GM12878 (cell line): ENCODE data around the gene SYF2. TPM values are rescaled to one million over a fixed set of nuclear protein-coding genes. Genes with fewer than 3 reads are reported as not detected.

Experiments used
- ATAC-seq: fragments of 200-7000 bp; cut with Tn5 transposase; 3 replicates; pipeline ENCODE4 v1.9.1; 2020; ENCODE audit warnings: mild to moderate bottlenecking, moderate library complexity
- BruUV-seq: library from RNA; stranded (reverse); fragments of 400-500 nt; replicated peaks from 2 replicates; lab custom pipeline; 2021; lab: Mats Ljungman, UMichigan
- CTCF ChIA-PET: fragments of 300-600 bp; sonication (Branson Sonifier 250); formaldehyde crosslinking; extraction: SDS; loops from one replicate; lab custom pipeline; 2021; ENCODE audit warnings: inconsistent platforms; lab: Yijun Ruan, JAX
- POLR2A ChIA-PET: fragments of 350-600 bp; formaldehyde crosslinking; extraction: SDS; loops from one replicate; lab custom pipeline; 2021; ENCODE audit warnings: inconsistent platforms; lab: Charles Lee
- RAD21 ChIA-PET: fragments of 300-600 bp; sonication (Branson Sonifier 250); formaldehyde crosslinking; loops from one replicate; lab custom pipeline; 2023; ENCODE audit warnings: antibody characterized with exemption; ENCODE audit not compliant: unreplicated experiment; lab: Charles Lee
- SMC1A ChIA-PET: fragments of 300-600 bp; sonication (Branson Sonifier 250); formaldehyde crosslinking; loops from one replicate; lab custom pipeline; 2023; ENCODE audit not compliant: unreplicated experiment, uncharacterized antibody; lab: Charles Lee
- DNase-seq: peaks from one replicate; pipeline ENCODE4 v3.0.0-alpha.2; 2011; ENCODE audit warnings: low read depth, low spot score
- FAIRE-seq: peaks from 3 replicates; lab custom pipeline; 2011; peaks lifted over from hg19 to GRCh38; lab: Jason Lieb, UNC
- H2AFZ ChIP-seq: 2 replicates; pipeline ENCODE4 v1.6.0; 2011; ENCODE audit warnings: low read depth, low read length, control low read depth; ENCODE audit not compliant: control insufficient read depth
- H3K27ac ChIP-seq: 2 replicates; pipeline ENCODE4 v1.5.1; 2011; ENCODE audit warnings: control low read depth; ENCODE audit not compliant: control insufficient read depth, insufficient read depth
- H3K27me3 ChIP-seq, 2 experiments: replicated peaks in 1 of 2; 2 replicates each; pipeline versions ENCODE4 v1.6.0 to v1.6.1; 2011; ENCODE audit warnings: low read length in 1 of 2; ENCODE audit not compliant: control insufficient read depth in 2 of 2, insufficient read depth in 2 of 2
- H3K36me3 ChIP-seq, 2 experiments: 2 replicates each; pipeline ENCODE4 v1.5.1; 2011; ENCODE audit warnings: low read length in 1 of 2; ENCODE audit not compliant: control insufficient read depth in 2 of 2, insufficient read depth in 2 of 2
- H3K4me1 ChIP-seq: 2 replicates; pipeline ENCODE4 v1.6.1; 2011; ENCODE audit warnings: mild to moderate bottlenecking, low read length, moderate library complexity, mixed read lengths; ENCODE audit not compliant: control insufficient read depth, insufficient read depth
- H3K4me2 ChIP-seq: 2 replicates; pipeline ENCODE4 v1.6.0; 2011; ENCODE audit warnings: control low read depth; ENCODE audit not compliant: control insufficient read depth, insufficient read depth
- H3K4me3 ChIP-seq: fragments of 200-600 bp; sonication (generic); 2 replicates; pipeline ENCODE4 v1.5.1; 2016
- H3K79me2 ChIP-seq: 2 replicates; pipeline ENCODE4 v1.6.0; 2011; ENCODE audit warnings: low read length; ENCODE audit not compliant: control insufficient read depth, insufficient read depth
- H3K9ac ChIP-seq: 2 replicates; pipeline ENCODE4 v1.8.0; 2011; ENCODE audit warnings: low read length, control low read depth, mixed read lengths; ENCODE audit not compliant: control insufficient read depth, insufficient read depth
- H3K9me3 ChIP-seq: replicated peaks from 3 replicates; pipeline ENCODE4 v1.5.1; 2011; ENCODE audit warnings: mild to moderate bottlenecking, low read length; ENCODE audit not compliant: control insufficient read depth, insufficient read depth
- H4K20me1 ChIP-seq: 2 replicates; pipeline ENCODE4 v1.6.0; 2011; ENCODE audit not compliant: control insufficient read depth, insufficient read depth
- ASH2L ChIP-seq: fragments of 300-600, 200-600 bp; sonication (generic); IDR thresholded peaks from 2 replicates; pipeline ENCODE4 v1.6.1; 2017; ENCODE audit warnings: low read depth, mild to moderate bottlenecking, borderline replicate concordance
- ATF7 ChIP-seq: fragments of 450-650 bp; IDR thresholded peaks from 2 replicates; pipeline ENCODE4 v1.6.1; 2016; ENCODE audit warnings: low read depth, mild to moderate bottlenecking
- BACH1 ChIP-seq: fragments of 450-650 bp; IDR thresholded peaks from 2 replicates; pipeline ENCODE4 v1.6.1; 2017; ENCODE audit warnings: mild to moderate bottlenecking, borderline replicate concordance
- BHLHE40 ChIP-seq, 2 experiments: fragments of 450-650 bp in 1 of 2; IDR thresholded peaks; 2 replicates each; pipeline ENCODE4 v1.6.1; 2011 to 2017; ENCODE audit warnings: low read depth in 2 of 2, borderline replicate concordance in 1 of 2, improper control_type of control experiment in 1 of 2, low read length in 1 of 2, mild to moderate bottlenecking in 1 of 2
- CEBPB ChIP-seq, 2 experiments: fragments of 150-350 bp in 1 of 2; IDR thresholded peaks; 2 replicates each; pipeline ENCODE4 v1.6.1; 2012 to 2014; ENCODE audit warnings: low read depth in 2 of 2, low read length in 2 of 2, borderline replicate concordance in 1 of 2, inconsistent platforms in 1 of 2
- CREB1 ChIP-seq: IDR thresholded peaks from 2 replicates; pipeline ENCODE4 v1.6.1; 2012; ENCODE audit warnings: low read depth, mild to moderate bottlenecking, inconsistent platforms
- HDGF ChIP-seq: fragments of 450-650 bp; IDR thresholded peaks from 2 replicates; pipeline ENCODE4 v1.6.1; 2016; ENCODE audit warnings: antibody characterized with exemption
- JUND ChIP-seq: IDR thresholded peaks from 2 replicates; pipeline ENCODE4 v1.6.1; 2012; ENCODE audit warnings: low read depth, mild to moderate bottlenecking, low read length, improper control_type of control experiment, moderate library complexity
- MTA2 ChIP-seq: fragments of 450-650 bp; IDR thresholded peaks from 2 replicates; pipeline ENCODE4 v1.6.1; 2016; ENCODE audit warnings: low read depth, mild to moderate bottlenecking, moderate library complexity
- NBN ChIP-seq: fragments of 450-650 bp; IDR thresholded peaks from 2 replicates; pipeline ENCODE4 v1.6.1; 2016
- NFYB ChIP-seq: IDR thresholded peaks from 2 replicates; pipeline ENCODE4 v1.6.1; 2011; ENCODE audit warnings: low read depth, mild to moderate bottlenecking, low read length, improper control_type of control experiment, moderate library complexity; ENCODE audit not compliant: insufficient read depth
- NR2C1 ChIP-seq: fragments of 450-650 bp; IDR thresholded peaks from 2 replicates; pipeline ENCODE4 v1.6.1; 2017; ENCODE audit warnings: antibody characterized with exemption, mild to moderate bottlenecking, moderate library complexity
- NR2F1 ChIP-seq: fragments of 450-650 bp; conservative IDR thresholded peaks from 2 replicates; pipeline ENCODE4 v1.6.1; 2017; ENCODE audit warnings: mild to moderate bottlenecking
- POLR2AphosphoS5 ChIP-seq: IDR thresholded peaks from 2 replicates; pipeline ENCODE4 v1.6.1; 2011; ENCODE audit warnings: mild to moderate bottlenecking, low read length, inconsistent platforms
- RAD51 ChIP-seq: fragments of 450-650 bp; IDR thresholded peaks from 2 replicates; pipeline ENCODE4 v1.6.1; 2016; ENCODE audit warnings: moderate library complexity, mild to moderate bottlenecking, inconsistent platforms
- SP1 ChIP-seq: IDR thresholded peaks from one replicate; pipeline ENCODE4 v1.6.1; 2011; ENCODE audit warnings: low read depth, low read length
- USF1 ChIP-seq: IDR thresholded peaks from 2 replicates; pipeline ENCODE4 v1.6.1; 2011; ENCODE audit warnings: borderline replicate concordance, low read depth, mild to moderate bottlenecking, moderate library complexity, mixed read lengths, low read length; ENCODE audit not compliant: insufficient read depth; ENCODE audit errors: extremely low read length
- USF2 ChIP-seq: IDR thresholded peaks from 2 replicates; pipeline ENCODE4 v1.6.1; 2011; ENCODE audit warnings: low read depth, low read length, improper control_type of control experiment, borderline replicate concordance
- WGBS: methylation state at CpG from one replicate; pipeline ENCODE4 v1.1.6; 2016; ENCODE audit warnings: low lambda C conversion rate; ENCODE audit not compliant: insufficient replicate concordance, insufficient coverage; ENCODE audit errors: missing lambda C conversion rate; 5-methylcytosine and 5-hydroxymethylcytosine counted together
- in situ Hi-C: fragments of 300-500 bp; cut with MboI; formaldehyde crosslinking; loops from 9 replicates; pipeline ENCODE4 v1.14.3; 2018; ENCODE audit warnings: mixed read lengths
- intact Hi-C: fragments of 100-400 bp; cut with micrococcal nuclease; formaldehyde crosslinking; loops from one replicate; pipeline ENCODE4 v1.14.2; 2022; ENCODE audit not compliant: unreplicated experiment
- polyA plus RNA-seq, 11 experiments: library from polyadenylated mRNA; depleted of rRNA in 4 of 11; unstranded in 6 of 11; stranded (reverse) in 5 of 11; fragments of >200 nt; fragmentation: Nextera tagmentation in 4 of 11; fragmentation: Illumina TruSeq in 1 of 11; extraction: Ambion mirVana in 4 of 11; extraction: Trizol in 1 of 11; gene quantifications; 1 replicate in 1 of 11; 2 replicates in 10 of 11; pipeline versions ENCODE4 v1.2.1 to v1.2.3, GENCODE V29; 2011 to 2016; ENCODE audit warnings: inconsistent platforms in 2 of 11, missing spikeins in 2 of 11, low read depth in 1 of 11
- total RNA-seq, 4 experiments: library from RNA; depleted of rRNA in 3 of 4; stranded (reverse); fragments of >200 nt in 3 of 4; fragmentation: Illumina TruSeq in 1 of 4; extraction: Trizol in 1 of 4; gene quantifications; 2 replicates each; pipeline versions ENCODE4 v1.2.1 to v1.2.3, GENCODE V29; 2013 to 2021

Gene SYF2
- total and polyA plus RNA-seq, 10 of the 15 experiments (the other 5 are each of a cell fraction or from before 2014, with no cell fraction given): 20.3 to 70.5 (median 35.3) TPM

GRCh38 chr1:25232866-25233784 is 823 bp upstream of the SYF2 start:
- TSS peak; percentile 99 for BruUV-seq
- Histone ChIP-seq H3K27me3 (no peaks in the 10 kb centered on the region), H3K36me3 (peaks cover 0 to 19% of the 10 kb centered on the region in 2 experiments; a peak in 2 of 4 replicates), H3K9ac (peak overlapping the region; percentile 88), H2AFZ (peak overlapping the region; percentile 72), H3K9me3 (no peaks in the 10 kb centered on the region), H3K4me3 (peak overlapping the region; percentile 88), H4K20me1 (no peaks in the 10 kb centered on the region), H3K27ac (peak overlapping the region; percentile 88), H3K79me2 (peaks cover 38% of the 10 kb centered on the region), H3K4me1 (peaks cover 19% of the 10 kb centered on the region), H3K4me2 (peak overlapping the region; percentile 56)
- FAIRE-seq: peak; percentile 72
- in situ Hi-C loops: loop anchor here (25.0 kb wide), 1 partner anchor 1446 kb away; the partner anchor contains the start of genes LYPLA2 and PITHD1
- peak; percentile 72 for DNase-seq
- WGBS: 24% methylated on average over 13 of the region's 13 CpGs
- ChIA-PET RAD21 (interaction anchor here (1.0 to 2.0 kb wide), 7 partner anchors 7 to 403 kb away, joined by 3 to 6 read pairs (median 3); no protein-coding TSS in a partner anchor), CTCF (interaction anchor here (0.6 to 2.6 kb wide), 6 partner anchors 9 to 385 kb away, joined by 3 to 12 read pairs (median 6); no protein-coding TSS in a partner anchor), SMC1A (interaction anchor here (1.0 to 2.0 kb wide), 7 partner anchors 10 to 402 kb away, joined by 3 to 6 read pairs (median 4); partner anchors contain the start of genes RSRP1 and TMEM50A), POLR2A (interaction anchor here (0.5 to 3.0 kb wide), 14 partner anchors 8 to 591 kb away, joined by 3 to 17 read pairs (median 3); partner anchors contain the start of genes CLIC4, MACO1 and RSRP1)
- peak; percentile 92 for ATAC-seq
- intact Hi-C loops: no loop called here
- TF ChIP-seq HDGF (peak; percentile 41; the same call in 1 of the 2 replicates), CREB1 (no peak; the same call in 1 of the 2 replicates), RAD51 (peak; percentile 84), BACH1 (peak; percentile 11; the same call in 1 of the 2 replicates), USF1 (peak; percentile 40), ASH2L (no peak), JUND (no peak), CEBPB (IDR thresholded peaks at IDR 0.05; ENCODE audit: borderline replicate concordance in 1 of 2, low read depth in 2 of 2, low read length in 2 of 2) (no peak), MTA2 (0 out of 2 replicates have a peak, but pooled peaks have one; percentile 31), NR2F1 (peak; percentile 93), USF2 (peak; percentile 40; the same call in 1 of the 2 replicates), NFYB (peak; percentile 37; the same call in 1 of the 2 replicates), NBN (0 out of 2 replicates have a peak, but pooled peaks have one; percentile 26), BHLHE40 (IDR thresholded peaks at IDR 0.05; ENCODE audit: borderline replicate concordance in 1 of 2, low read depth in 2 of 2, low read length in 1 of 2) (peak; percentile 64 to 79; a peak in 3 of 4 replicates), ATF7 (peak; percentile 58; the same call in 1 of the 2 replicates), SP1 (peak; percentile 47), NR2C1 (peak; percentile 87), POLR2AphosphoS5 (peak; percentile 77)
